NB4 (cell line): ENCODE measurements around the gene DENND2D.

Experiments used
- DNase-seq: peaks from one replicate; pipeline ENCODE4 v3.0.0; 2010; ENCODE audit warnings: low read depth
- H3K4me3 ChIP-seq: one replicate; pipeline ENCODE4 v1.5.1; 2011; ENCODE audit warnings: mild to moderate bottlenecking, low read depth, low read length, moderate library complexity
- CTCF ChIP-seq: IDR thresholded peaks from one replicate; pipeline ENCODE4 v1.5.1; 2012; ENCODE audit warnings: low read depth, low read length
- MAX ChIP-seq: IDR thresholded peaks from 2 replicates; pipeline ENCODE4 v1.6.1; 2011; ENCODE audit warnings: low read depth, low read length
- MYC ChIP-seq: IDR thresholded peaks from 2 replicates; pipeline ENCODE4 v1.6.1; 2011; ENCODE audit warnings: low read depth, low read length
- POLR2A ChIP-seq: IDR thresholded peaks from 2 replicates; pipeline ENCODE4 v1.6.1; 2011; ENCODE audit warnings: mild to moderate bottlenecking; ENCODE audit not compliant: insufficient read length; ENCODE audit errors: extremely low read depth

The DENND2D gene

GRCh38 chr1:111222308-111223125, 22.1 kb upstream of the DENND2D start:
- peak; percentile 83 for DNase-seq
- no peak for TF ChIP-seq MAX
- TF ChIP-seq MYC = 0 out of 2 replicates have a peak, but pooled peaks have one; percentile 15
- no peak for TF ChIP-seq POLR2A
- TF ChIP-seq CTCF = peak; percentile 94
- no peak overlapping the region for H3K4me3 ChIP-seq

DNA sequence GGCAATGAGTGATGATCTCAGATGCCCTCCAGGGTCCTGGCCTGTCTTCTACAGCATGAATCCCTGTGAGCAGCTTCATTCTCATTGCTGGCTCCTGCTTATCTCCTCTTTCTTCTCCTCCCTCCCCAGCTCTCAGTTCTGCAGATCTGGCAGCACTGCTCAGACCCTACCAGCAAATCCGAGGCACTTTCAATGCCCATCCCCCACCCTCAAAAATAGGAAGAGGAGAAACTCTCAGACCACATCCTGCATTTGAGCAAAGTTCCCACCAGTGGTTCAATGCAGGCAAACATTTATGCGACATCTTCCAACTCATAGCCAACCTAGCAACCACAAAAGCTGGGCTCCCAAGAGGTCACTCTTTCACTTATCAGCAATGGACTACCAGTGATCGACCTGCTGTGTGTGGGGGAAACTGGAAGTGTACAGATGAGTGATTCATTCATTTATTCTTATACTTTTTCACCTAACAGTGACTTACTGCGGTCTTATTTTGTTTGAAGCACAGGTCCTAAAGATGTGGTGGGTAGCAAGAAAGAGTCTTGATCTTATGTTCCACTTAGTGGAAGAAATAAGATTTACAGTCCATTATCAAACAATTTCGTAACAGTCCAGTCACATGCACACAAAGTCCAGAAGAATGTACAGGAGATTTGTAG, 21.3 kb upstream of the DENND2D start:
- DNase-seq = peak; percentile 97
- TF ChIP-seq POLR2A = no peak
- no peak for TF ChIP-seq CTCF
- no peak for TF ChIP-seq MAX
- H3K4me3 ChIP-seq = no peak overlapping the region

- no peak for DNase-seq
- H3K4me3 ChIP-seq = no peak overlapping the region
- TF ChIP-seq POLR2A = no peak
- TF ChIP-seq MAX = no peak
- TF ChIP-seq MYC = no peak
- no peak for TF ChIP-seq CTCF
These were observed 20.8 kb upstream of the DENND2D start for GRCh38 chr1:111221276-111221632.

DNA sequence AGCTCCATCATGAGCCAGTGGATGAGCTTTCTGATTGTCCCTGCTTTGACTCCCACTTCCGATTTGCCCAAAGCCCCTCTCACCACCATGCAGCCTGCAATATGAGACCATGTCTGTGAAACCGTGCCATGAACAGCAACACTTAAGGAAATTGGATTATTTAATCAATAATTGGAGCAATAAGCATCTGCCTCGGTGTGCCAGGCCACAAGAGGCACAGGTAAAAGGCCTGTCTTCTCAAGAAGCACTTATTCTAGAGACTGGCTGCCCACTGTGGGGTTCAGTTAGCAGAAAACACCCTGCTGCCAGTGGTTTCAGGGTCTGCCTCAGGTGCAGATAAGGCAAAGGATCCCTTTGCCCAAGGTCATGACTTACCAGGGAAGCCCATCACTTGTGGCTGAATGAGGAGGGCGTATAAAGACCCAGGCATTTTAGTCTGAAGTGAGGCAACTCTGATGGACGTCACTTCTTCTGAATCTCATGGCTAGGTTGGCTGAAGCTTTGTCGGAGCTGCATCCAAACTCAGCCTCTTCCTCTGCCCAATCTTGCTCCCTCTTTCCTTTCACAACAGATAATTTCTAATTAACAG, 19.9 kb upstream of the DENND2D start:
- TF ChIP-seq MYC = no peak
- TF ChIP-seq MAX = no peak
- TF ChIP-seq CTCF = no peak
- TF ChIP-seq POLR2A = no peak
- H3K4me3 ChIP-seq = no peak overlapping the region

DNA sequence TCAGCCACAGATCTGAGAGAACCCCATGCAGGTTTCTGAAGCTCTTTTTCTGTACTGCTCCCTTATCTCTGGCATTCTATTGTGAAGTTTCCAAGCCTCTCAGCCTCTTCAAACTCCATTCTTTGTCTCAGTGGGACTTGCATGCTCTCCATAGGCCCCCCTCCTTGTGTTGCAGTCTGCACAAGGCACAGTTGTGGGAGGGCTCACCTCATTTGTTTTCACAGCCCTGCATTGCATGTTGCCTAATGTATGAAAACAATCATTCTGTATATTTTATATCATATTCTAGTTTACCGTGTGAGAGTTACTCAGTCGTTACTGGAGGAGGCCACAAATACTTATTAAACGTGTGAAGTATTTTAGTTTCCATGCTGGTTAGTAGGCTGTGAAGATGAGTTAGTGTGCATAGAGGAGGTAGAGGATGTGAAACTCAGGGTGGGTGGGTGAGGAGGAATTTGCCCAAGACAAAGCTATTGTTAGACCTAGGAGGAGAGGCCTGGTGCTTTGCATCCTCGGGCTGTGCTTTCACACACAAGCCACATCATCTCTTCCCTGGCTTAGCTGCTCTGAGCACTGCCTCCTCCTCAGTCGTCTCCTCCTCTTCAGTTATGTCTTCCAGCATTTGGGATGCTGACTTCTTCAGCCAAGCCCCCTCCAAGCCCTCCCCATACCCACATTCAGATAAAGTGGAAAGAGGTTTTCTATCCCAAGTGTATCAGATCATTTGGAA, 19.3 kb upstream of the DENND2D start:
- DNase-seq = peak; percentile 78
- H3K4me3 ChIP-seq = no peak overlapping the region
- TF ChIP-seq CTCF = no peak
- no peak for TF ChIP-seq MYC
- TF ChIP-seq POLR2A = no peak
- TF ChIP-seq MAX = no peak

More for the DNA sequence above, 19.9 kb upstream of the DENND2D start:
- no peak for DNase-seq
